NCI-H226 (cell line): Measurements from ENCODE around the gene ZNF672.
A peak's percentile ranks its signal among the peaks of the same experiment; 100 is the strongest.
"Not testable (repeated sequence)": the region's sequence is repeated elsewhere in the genome, so short reads cannot be mapped to it uniquely, and the experiment has no call there.

ENCODE experiments used
- DNase-seq: peaks from one replicate; pipeline ENCODE4 v3.0.0-alpha.2; 2015

The ZNF672 gene

DNA sequence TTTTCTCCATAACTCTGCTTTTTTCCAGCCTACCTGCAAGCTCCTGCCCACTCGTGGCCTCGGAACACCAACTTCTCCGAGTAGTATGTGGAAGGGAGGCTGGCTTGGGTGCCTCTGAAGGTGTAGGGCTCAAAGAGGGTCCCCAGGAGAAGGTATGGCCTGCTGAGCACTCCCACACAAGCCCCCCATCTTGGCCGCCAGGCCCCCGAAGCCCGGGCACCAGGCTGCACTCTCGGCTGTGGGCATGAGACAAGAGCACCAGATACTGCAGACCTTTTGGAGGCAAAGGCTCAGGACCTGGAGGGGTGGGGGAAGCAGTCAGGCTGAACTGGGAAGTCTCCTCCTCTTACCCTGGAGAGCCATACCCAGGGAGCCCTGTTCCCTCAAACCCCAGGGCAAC, 19.2 kb downstream of the ZNF672 start:
- no peak for DNase-seq

DNA sequence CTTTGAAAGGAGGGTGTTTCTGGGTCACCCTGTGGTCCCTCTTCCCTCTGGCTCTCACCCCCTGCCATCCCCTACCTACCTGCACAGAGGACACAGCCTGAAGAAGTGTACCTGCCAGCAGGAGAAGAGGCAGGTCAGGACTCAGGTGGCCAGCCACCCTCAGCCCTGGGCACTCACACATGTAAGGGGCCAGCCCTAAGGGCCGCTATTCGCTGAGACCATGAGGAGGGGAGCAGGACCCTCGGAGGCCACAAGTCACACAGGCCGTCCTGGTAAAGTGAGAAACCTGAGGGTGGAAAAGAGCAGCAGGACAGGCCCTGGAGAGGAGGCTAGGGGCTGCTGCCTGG, 19.7 kb downstream of the ZNF672 start:
- DNase-seq: no peak

DNA sequence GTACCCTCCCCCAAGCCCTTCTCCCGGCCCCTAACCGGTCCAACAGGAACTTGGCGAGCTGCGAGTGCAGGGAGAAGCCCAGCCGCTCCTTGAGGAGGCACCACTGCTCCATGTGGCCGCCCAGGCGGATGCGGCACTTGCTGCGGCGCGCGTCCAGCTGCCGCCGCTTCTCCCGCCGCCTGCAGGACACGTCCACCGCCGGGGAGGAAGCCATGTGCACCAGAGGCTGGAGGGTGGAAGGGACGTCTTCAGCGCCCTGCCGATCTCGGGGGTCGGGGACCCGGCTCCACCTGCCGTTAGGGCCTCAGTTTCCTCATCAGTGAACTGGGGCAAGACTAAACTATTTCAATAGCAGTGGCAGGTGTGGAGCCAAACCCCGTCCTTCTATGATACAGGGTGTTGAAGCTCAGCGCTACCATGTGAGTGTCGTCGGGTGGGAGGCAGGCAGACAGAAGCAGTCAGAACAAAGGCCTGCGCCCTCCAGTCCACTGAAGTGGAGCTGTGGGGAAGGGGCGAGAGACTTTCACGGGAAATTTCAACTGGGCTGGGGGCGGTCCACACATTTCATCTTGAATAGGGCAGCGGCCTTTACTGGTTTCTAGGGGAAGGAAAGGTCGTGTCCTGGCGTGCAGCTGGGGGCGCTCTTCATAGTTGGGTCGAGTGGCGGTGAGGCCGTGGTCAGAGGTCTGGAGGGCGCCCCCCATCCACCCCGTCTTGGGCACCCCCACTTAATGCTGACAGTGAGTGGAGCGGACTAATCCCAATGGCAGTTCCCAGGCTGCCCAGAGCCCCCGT, 20.3 kb downstream of the ZNF672 start:
- DNase-seq: no peak

DNA sequence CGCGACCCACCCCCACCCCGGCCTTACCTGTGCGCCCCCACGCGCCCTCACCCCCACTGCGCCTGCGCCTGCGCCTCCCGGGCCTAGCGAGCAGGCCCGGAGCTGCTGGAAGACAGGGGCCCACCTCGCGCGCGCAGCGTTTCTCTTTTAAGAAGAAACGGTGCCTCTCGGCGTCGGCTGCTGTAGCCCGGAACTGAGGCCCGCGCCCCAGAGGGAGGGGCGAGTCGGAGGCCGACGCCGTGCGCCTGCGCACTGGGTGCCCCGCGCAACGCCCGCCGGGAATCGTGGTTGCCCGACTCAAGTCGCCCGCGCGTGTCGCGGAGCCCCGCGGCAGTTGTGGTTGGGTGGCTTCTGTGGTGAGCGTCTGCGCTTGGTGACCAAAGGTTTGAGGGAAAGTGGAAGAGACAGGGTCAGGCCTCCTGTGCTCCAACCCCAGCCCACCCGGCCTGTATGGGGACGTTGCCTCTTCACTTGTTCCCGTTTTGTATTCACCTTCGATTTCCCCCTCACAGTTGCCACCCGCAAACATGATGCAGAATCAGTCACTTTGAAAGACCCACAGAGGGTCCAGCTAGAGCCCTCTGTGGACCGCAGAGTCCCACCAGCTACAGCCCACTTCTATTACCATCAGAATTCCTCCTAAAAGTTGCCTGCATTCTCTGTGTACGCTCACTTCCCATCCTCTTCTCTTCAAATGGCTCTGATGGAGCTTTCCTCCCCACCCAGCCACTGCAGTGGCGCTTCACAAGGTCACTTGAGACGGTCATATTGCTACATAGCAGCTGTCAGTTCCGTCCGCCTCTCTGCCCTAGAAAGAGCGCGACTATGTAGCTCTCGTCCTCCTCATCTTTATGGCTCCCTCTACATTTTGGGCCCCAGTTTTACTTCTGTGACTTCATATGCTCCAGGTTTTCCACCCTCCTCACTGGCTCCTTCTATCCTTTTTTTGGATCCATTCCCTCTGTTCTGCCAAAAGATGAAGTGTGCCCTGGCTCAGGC, 21.2 kb downstream of the ZNF672 start, which contains the start of gene ZNF692:
Gene ZNF692 (minus strand): TSS at position 195 of the 999 bp plus-strand sequence. CDS start 776 bp downstream, outside the sequence.
- peak; percentile 95 for DNase-seq

DNA sequence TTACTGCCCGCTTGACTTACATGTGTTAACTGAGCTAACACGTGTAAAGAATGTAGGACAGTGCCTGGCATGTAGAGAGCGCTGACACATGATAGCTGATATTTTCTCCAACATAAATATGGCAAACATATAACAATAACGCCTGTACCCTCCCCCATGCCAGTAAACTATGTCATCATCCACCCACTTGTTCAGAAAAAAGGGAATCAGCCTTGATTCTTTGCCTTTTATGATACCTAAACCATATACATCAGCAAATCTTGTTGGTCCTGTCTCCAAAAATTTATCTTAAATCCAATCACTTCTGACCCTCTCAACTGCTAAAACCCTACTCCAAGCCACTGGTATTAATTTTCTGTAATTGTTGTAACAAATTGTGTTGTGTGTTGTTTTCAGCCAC, 22.0 kb downstream of the ZNF672 start:
- no peak for DNase-seq

DNA sequence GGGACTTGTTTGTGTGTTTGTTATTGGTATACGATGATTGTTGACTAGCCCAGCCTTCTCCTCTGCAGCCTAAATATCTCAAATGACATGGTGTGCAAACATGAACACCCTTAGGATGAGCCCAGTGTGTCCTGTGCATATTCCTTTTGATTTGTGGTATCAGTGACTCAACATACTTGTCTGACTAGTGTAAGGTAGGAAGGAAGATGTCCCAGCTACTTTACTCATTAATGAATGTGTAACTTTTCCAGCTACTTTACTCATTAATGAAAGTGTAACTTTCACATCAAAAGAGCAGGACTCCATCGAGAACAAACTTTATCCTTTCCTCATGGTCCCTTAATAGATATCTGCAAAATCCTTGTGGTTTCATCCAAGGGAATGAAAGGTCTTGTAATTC, 23.6 kb downstream of the ZNF672 start:
- DNase-seq: no peak

DNA sequence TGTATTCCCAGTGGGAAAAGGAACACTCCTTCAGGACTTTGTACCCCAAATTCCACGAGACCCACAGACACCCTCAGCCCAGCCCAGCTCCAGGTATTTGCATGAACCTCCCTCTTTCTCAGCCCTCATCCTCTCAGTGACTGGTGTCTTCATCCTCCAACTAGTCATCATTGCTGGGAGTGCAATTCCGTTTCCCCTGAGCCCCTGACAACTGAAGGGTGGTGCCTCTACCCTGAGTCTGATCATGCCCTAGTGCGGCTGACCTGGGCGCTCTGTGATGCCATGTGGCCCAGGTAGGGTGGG, 24.6 kb downstream of the ZNF672 start:
- DNase-seq: no peak

DNA sequence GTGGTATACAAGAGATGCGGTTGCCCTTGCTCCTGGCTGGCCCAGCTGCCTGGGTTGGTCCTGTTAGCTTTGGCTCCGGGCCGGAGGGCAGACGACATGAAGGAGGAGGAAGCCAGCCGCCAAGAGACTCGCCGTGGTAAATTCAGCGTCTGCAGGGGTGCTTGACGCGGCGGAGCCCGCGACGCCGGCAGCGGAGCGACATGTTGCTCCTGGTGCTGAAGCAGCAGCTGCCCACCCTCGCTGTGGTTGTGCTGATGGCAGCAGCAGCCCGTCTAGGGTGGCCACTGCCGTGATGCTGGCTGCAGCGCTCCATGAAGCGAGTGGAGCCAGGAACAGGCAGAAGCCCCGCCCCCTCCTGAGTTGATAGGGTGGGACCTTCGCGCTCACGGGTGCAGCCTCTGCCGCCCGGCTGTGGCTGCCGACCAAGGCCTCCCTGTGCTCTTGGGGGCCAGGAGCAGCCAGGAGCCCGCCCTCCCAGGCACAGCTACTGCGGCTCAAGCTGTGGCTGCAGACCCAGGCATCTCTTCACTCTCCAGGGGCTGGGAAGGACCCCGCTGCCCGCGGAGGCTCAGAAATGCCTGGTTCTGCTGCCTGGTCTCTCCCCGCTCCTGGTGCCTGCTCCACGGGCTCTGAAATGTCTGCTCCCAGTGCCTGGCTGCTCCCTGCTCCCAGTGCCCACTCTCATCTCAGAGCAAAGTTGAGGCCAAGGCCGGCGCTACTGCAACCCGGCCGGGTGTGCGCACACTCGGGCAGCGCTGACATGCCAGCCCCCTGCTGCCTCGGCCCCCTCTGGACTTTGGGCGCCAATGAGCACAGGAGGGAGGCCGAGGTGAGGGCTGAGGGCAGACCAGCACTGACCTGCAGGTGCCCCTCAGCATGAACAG, 25.2 kb downstream of the ZNF672 start:
- peak; percentile 14 for DNase-seq

DNA sequence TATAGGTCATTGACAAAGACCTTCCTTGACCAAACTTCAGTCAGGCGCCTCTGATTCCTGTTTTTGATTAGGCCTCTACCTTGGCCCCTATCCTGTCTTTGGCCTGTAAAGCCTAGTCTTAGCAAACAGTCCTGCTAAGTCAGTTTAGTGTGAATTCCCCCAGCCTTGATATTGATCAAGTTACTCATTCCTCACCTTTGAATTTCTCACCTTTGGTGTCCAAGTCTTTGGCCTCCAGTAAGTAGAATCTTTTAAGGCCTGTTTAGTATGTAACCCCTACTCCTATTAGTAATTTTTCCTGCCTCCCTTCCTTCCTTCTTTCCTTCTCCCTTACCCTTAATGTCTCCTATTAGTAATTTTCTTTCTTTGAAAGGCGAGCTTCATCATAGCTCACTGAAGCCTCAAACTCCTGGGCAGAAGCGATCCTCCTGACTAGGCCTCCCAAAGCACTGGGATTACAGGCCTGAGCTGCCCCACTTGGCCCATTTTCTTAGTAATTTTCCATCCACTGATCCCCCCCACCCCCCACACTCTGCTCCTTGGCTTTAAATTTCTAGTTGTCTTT, 33.9 kb downstream of the ZNF672 start:
- no peak for DNase-seq

DNA sequence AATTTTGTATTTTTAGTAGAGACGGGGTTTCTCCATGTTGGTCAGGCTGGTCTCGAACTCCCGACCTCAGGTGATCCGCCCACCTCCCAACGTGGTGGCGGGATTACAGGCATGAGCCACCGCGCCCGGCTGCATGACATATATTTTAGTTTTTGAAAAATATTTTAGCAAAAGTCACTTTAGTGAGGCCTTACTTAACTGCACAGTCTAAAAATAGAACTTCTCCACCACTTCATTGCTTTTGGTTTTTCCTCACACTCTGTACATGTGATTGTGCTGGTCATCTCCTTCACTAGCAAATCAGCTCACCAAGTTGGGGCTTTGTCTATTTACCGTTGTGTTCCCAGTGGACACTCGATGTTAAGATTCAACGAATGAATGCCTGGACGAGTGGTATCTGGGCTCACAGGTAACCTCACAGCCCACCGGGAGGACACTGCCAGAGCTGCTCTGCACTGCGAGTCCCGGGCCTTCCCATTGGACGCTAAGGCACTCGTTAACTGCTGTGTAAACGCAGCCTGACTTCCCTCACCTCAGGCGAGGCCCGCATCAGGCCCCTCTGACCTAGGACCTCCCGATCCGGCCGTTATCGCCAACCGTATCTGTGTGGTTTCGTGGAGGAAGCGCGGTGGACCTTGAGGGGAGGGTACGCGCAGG, 34.9 kb downstream of the ZNF672 start:
- peak; percentile 56 for DNase-seq

DNA sequence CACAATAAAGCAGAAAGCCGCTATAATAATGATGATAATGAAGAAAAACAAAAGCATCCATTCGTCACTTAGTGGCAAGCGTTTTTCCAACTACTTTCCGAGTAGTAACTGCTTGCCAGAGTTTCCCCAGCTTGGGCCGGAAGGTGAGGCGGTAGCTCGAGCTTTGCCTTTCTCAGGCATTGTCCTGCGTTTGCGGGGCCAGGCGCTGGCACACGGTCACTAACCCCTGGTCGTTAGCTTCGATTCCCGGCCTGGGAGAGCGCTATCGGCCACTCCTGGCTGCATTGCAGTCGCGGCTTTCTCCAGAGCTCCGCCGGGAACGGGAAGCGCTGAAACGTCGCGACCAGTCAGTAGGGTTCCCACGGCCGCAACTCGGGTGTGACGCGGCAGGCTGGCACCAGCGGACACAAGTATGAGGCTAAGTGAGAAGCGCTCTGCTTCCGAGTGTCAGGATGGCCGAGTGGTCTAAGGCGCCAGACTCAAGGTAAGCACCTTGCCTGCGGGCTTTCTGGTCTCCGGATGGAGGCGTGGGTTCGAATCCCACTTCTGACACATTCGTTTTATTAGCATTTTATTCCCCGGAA, 35.5 kb downstream of the ZNF672 start:
- peak; percentile 91 for DNase-seq

DNA sequence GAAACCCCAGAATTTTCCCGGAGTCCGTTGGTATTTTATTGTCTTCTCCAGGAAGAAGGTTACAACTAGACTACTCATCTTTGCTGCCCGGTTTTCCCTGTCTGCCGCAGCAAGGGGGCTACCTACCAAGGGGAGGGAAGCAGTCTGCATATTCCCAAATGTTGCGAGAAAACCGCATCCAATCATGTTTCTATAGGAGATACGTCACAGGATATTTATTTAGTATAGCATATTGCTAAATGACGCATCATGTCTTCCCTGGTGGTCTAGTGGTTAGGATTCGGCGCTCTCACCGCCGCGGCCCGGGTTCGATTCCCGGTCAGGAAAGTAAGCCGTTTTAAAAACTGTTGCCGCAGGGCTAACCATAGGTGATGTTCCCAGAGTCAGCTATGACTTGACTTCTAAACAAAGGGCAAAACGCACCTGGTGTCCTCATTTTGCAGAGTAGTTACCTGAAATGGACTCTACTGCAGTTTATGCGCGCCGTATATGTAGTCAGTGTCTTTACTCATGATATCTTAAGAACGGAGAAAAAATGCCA, 36.0 kb downstream of the ZNF672 start:
- DNase-seq: peak; percentile 79

DNA sequence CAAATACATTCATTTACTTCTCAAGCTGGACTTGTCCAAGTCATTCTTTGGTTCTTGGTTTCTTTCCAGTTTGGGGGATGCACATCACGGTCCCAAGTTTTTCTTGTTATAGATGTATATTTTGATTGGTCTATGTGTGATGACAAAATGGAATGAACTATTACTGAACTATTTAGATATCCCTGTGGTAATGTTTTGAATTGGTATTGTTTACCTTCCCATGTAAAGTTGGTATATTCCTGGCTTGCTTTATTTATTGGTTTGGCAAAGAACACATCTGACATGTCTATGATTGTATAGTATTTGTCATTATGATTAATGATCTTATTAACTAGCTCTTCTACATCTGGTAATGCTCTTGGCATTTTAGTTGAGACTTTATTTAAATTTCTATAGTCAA, 43.2 kb downstream of the ZNF672 start:
- DNase-seq: no peak

DNA sequence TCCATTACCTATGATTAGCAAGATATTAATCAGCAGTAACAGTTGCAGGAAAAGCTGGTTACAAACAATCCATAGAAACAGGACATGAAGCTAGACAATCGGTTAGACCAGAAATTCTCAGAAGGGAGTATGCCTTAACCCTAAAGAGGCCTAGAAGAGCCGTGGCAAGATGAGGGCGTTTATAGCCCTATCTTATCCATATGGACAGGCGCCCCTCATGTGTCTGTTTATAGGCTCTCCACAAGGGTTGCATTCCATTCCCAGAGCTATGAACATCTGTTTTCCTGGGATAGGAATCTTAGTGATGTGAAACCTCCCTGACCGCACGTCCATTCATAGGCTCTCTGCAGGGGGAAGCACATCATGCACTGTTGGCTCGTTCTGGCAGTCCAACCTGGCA, 44.4 kb downstream of the ZNF672 start:
- DNase-seq: not testable (repeated sequence)

DNA sequence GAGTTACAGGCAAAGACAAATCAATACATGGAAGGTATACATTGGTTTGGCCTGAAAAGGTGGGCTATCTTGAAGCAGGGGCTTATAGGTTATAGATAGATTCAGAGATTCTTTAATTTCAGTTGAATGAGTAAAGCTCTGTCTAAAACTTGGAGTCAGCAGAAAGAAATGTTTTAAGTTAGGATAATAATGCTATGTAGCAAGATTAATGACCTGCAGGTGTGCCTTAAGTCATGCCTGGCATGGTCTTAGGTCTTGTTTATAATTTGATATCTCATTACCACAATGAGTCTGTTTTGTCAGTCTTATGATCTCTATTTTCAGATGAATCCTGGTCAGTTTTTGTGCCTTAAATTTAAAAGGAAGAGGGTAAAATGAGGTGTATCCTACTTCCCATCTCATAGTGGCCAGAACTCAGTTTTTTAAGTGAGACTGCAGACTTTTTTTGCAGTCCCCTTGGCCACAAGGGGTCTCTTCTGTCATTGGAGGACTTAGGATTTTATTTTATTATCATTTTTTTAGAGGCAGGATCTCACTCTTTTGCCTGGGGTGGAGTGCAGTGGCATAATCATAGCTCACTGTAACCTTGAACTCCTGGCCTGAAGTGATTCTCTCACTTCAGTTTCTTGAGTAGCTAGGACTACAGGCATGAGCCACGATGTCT, 46.7 kb downstream of the ZNF672 start:
- no peak for DNase-seq

DNA sequence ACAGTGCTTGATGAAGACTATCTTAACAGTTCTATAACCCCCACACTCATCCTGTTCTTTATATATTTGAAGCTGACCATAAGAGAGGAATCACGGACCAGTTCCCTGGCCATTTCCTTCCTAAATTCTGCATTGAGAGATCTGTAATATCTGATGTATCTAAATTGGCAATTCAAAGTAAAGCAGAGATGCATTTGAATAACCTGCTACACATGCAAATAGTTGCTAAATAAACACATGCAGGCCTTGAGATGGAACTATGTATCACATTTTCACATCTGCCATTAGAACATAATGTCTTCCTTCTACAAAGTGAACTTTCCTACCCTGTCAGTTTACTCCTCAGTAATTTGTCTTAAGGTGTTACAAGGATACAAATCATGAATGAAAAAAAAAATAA, 47.6 kb downstream of the ZNF672 start:
- no peak for DNase-seq

DNA sequence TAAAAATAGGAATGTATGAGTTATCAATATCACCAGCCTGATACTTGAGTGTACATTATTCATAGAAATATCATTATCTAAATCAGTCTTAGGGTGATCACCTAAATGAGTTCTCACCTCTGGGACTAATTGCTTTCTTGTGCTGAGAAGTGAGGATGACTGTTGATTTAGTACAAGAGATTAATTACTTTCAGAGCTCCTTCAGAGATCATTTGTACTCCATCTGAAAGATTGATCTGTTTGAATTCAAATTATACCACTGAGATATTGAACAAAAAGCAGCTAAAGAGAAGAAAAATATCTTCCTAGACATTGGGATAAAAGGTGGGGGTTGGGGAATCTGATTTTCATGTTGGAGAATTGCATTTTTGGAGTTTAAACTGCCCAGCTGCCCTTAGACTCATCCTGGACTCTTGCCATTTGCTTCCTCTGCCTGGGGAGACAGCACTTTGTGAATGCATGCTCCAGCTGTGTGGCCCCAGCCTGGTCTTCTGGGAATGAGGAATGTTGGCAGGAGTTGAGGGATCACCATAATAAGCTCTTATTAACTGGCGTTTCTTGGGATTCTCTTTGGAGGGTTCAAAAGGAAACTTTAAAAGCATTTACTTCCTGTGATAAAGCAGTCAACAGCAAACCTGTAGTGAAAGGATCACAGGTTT, 48.3 kb downstream of the ZNF672 start:
- no peak for DNase-seq

DNA sequence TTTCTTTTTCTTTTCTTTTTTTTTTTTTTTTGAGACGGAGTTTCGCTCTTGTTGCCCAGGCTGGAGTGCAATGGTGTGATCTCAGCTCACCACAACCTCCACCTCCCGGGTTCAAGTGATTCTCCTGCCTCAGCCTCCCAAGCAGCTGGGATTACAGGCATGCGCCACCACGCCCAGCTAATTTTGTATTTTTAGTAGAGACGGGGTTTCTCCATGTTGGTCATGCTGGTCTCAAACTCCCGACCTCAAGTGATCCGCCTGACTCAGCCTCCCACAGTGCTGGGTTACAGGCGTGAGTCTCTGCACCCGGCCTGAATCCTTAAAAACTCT, 51.9 kb downstream of the ZNF672 start:
- not testable (repeated sequence) for DNase-seq

DNA sequence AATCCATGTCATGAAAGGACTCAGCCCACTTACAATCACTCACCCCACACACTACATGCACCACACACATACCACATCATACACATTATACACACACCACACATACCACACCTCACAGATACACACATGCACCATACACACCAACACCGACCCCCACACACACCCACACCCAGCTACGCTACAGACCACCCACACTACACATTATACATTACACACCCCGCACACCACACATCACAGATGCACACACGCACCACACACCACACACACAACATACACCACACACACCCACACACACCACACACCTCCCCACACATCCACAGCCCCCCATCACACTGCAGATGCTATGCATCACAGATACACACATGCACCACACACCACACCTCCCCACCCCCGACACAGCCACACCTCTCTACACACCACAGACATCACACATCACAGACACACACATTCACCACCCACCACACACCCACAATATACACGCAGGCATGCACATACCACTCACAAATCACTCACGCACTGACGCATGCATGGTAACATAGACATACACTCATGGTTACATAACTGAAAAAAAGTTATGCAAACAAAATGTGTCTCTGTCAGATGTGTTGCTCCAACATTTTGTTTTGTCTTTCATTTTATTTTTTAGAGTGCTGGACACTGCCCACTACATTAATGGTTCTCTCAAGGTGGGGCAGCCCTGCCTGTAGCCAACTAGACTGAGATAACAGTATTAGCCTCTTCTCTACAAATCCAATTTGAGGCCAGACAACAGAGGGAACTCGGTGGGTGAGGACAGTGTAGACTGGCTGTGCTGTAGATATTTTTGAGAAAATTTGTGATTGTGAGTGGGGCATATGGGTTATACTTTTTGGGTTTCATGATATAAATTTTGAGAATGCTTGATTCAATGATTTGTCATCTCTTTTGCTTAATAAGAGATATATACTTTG, 52.8 kb downstream of the ZNF672 start:
- DNase-seq: no peak
